H1 (cell line): ENCODE measurements around the gene DISC1. TPM values are rescaled to one million over a fixed set of nuclear protein-coding genes. Genes with fewer than 3 reads are reported as not detected.

Source experiments
- HDAC2 ChIP-seq, 2 experiments: fragments of 300-600 bp in 1 of 2; sonication (generic) in 1 of 2; IDR thresholded peaks; 2 replicates each; pipeline ENCODE4 v1.6.1; 2011 to 2012; ENCODE audit warnings: low read depth in 2 of 2, low read length in 2 of 2, mild to moderate bottlenecking in 2 of 2, moderate library complexity in 2 of 2, borderline replicate concordance in 1 of 2, inconsistent platforms in 1 of 2
- RXRA ChIP-seq: IDR thresholded peaks from 2 replicates; pipeline ENCODE4 v1.6.1; 2011; ENCODE audit warnings: low read depth, mild to moderate bottlenecking, low read length, moderate library complexity; ENCODE audit not compliant: insufficient read depth
- SP1 ChIP-seq: IDR thresholded peaks from 2 replicates; pipeline ENCODE4 v1.6.1; 2011; ENCODE audit warnings: low read depth, low read length
- TAF7 ChIP-seq: optimal IDR thresholded peaks from 2 replicates; pipeline ENCODE3; 2011; ENCODE audit warnings: low read depth, mild to moderate bottlenecking, inconsistent platforms, low read length, moderate library complexity, borderline replicate concordance
- TBP ChIP-seq: IDR thresholded peaks from 2 replicates; pipeline ENCODE4 v1.6.1; 2011; ENCODE audit warnings: low read depth, low read length, improper control_type of control experiment
- polyA plus RNA-seq, 7 experiments: library from polyadenylated mRNA; depleted of rRNA in 3 of 7; stranded (reverse) in 5 of 7; unstranded in 2 of 7; fragments of >200 nt in 5 of 7; fragments of 200-250 nt in 2 of 7; gene quantifications; 1 replicate in 5 of 7; 2 replicates in 1 of 7; 4 replicates in 1 of 7; pipeline versions ENCODE4 v1.2.1 to v1.2.3, GENCODE V29; 2011 to 2013; ENCODE audit warnings: missing spikeins in 2 of 7, mixed read lengths in 2 of 7
- total RNA-seq: library from RNA; stranded (reverse); fragmentation: NEBNext Ultra II Directional; extraction: Animal tissue kit (Norgen Biotek cat#: 25700); gene quantifications from 2 replicates; pipeline ENCODE4 v1.2.1, GENCODE V29; 2021
- TF ChIP-seq, protein P1 (sequence below): IDR thresholded peaks from 2 replicates; pipeline ENCODE4 v1.6.1; 2012; ENCODE audit warnings: inconsistent platforms

Gene DISC1
- total and polyA plus RNA-seq, 2 of the 8 experiments (the other 6 are each of a cell fraction or from before 2014, with no cell fraction given): 1.1 to 3.5 TPM

DNA sequence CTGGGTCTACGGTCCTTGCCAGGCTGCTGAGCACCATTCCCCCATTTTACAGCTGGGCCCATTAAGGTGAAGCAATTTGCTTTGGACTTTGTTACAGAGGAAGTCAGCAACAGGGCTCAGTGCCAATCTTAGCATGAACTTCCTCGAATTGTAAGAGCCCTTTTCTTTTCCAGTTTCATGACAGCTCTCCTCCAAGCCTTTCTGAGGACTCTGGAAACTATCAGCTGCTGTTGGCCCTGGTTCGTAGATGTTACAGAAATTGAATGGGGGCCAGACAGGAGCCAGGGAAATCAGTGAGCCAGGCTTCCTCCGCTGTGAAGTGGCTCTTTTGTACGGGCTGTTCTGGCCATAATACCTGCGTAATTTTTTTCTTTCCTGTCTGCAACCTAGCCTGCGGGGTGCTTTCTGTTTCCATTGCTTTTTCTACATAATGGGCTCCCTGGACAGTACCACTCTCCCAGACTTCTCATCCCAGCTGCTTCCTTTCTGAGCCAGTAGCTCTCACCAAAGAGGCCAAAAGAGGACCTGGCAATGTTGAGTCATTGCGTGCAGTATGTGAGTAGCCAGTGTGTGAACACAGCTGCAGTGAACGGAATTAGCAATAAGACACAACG, 386.3 kb downstream of the DISC1 start (continued):
- TF ChIP-seq, protein P1, sequence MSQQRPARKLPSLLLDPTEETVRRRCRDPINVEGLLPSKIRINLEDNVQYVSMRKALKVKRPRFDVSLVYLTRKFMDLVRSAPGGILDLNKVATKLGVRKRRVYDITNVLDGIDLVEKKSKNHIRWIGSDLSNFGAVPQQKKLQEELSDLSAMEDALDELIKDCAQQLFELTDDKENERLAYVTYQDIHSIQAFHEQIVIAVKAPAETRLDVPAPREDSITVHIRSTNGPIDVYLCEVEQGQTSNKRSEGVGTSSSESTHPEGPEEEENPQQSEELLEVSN: no peak
- TF ChIP-seq TBP (no peak), SP1 (no peak), HDAC2 (IDR thresholded peaks at IDR 0.05; ENCODE audit: borderline replicate concordance in 1 of 2, low read depth in 2 of 2, low read length in 2 of 2) (no peak), RXRA (no peak), TAF7 (no peak)
